Measurements from ENCODE around the gene SELPLG. TPM values are rescaled to one million over a fixed set of nuclear protein-coding genes. Genes with fewer than 3 reads are reported as not detected.

Gene SELPLG
- total RNA-seq, 1 experiment from 2014 or later = 0.41 TPM

DNA sequence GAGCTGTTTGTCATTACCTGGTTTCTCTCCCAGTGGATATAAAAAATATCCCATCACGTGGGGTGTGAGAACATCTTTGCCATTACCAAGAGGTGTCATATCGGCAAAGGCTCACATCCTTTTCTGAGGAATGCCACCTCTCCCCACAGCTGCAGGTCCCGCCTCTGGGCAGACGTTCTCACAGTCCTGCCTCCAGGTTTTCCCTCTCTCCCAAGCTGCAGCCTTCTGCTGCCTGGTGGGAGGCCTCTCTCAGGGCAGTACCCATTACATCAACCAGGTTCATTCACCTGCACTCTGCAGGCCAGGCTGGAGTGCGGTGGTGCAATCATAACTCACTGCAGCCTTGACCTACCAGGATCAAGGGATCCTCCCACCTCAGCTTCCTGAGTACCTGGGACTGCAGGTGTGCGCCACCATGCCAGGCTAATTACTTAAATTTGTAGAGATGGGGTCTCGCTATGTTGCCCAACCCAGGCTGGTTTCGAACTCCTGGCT, 20.9 kb downstream of the SELPLG start:
- Histone ChIP-seq H3K4me3 (ENCODE audit: low read depth in 2 of 2, low read length in 2 of 2) (no peak overlapping the region), H3K27ac (ENCODE audit: low read length) (no peak overlapping the region; the same call in 1 of the 2 replicates), H3K36me3 (ENCODE audit: control insufficient read depth, insufficient read depth, low read length) (no peaks in the 10 kb centered on the region), H3K9me3 (ENCODE audit: control insufficient read depth, insufficient read depth, low read depth, low read length) (no peaks in the 10 kb centered on the region), H3K4me1 (ENCODE audit: control insufficient read depth, insufficient read depth, low read length) (peaks cover 18% of the 10 kb centered on the region), H3K27me3 (ENCODE audit: control insufficient read depth, insufficient read depth, low read length) (no peaks in the 10 kb centered on the region)
- in situ Hi-C loops (cut with HindIII; ENCODE audit: low pct_unique_long_range_greater_than_20kb, low sequenced_read_pairs) (no loop called here), intact Hi-C loops (cut with micrococcal nuclease; ENCODE audit: unreplicated experiment) (no loop called here)
- BruUV-seq (replicated peaks) = no TSS peak
- no peak for ATAC-seq
- no peak for DNase-seq (ENCODE audit: low read depth, low spot score)
- ChIA-PET POLR2A (no interaction called here), CTCF (no interaction called here)
- TF ChIP-seq, protein P1, sequence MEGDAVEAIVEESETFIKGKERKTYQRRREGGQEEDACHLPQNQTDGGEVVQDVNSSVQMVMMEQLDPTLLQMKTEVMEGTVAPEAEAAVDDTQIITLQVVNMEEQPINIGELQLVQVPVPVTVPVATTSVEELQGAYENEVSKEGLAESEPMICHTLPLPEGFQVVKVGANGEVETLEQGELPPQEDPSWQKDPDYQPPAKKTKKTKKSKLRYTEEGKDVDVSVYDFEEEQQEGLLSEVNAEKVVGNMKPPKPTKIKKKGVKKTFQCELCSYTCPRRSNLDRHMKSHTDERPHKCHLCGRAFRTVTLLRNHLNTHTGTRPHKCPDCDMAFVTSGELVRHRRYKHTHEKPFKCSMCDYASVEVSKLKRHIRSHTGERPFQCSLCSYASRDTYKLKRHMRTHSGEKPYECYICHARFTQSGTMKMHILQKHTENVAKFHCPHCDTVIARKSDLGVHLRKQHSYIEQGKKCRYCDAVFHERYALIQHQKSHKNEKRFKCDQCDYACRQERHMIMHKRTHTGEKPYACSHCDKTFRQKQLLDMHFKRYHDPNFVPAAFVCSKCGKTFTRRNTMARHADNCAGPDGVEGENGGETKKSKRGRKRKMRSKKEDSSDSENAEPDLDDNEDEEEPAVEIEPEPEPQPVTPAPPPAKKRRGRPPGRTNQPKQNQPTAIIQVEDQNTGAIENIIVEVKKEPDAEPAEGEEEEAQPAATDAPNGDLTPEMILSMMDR (IDR thresholded peaks at IDR 0.05) = no peak
- TF ChIP-seq TCF7L2 (IDR thresholded peaks at IDR 0.05; ENCODE audit: low read depth, low read length) = no peak
- TF ChIP-seq SIN3A (IDR thresholded peaks at IDR 0.05; ENCODE audit: borderline replicate concordance, insufficient read depth, low read depth, low read length) = no peak
- TF ChIP-seq, protein P2, sequence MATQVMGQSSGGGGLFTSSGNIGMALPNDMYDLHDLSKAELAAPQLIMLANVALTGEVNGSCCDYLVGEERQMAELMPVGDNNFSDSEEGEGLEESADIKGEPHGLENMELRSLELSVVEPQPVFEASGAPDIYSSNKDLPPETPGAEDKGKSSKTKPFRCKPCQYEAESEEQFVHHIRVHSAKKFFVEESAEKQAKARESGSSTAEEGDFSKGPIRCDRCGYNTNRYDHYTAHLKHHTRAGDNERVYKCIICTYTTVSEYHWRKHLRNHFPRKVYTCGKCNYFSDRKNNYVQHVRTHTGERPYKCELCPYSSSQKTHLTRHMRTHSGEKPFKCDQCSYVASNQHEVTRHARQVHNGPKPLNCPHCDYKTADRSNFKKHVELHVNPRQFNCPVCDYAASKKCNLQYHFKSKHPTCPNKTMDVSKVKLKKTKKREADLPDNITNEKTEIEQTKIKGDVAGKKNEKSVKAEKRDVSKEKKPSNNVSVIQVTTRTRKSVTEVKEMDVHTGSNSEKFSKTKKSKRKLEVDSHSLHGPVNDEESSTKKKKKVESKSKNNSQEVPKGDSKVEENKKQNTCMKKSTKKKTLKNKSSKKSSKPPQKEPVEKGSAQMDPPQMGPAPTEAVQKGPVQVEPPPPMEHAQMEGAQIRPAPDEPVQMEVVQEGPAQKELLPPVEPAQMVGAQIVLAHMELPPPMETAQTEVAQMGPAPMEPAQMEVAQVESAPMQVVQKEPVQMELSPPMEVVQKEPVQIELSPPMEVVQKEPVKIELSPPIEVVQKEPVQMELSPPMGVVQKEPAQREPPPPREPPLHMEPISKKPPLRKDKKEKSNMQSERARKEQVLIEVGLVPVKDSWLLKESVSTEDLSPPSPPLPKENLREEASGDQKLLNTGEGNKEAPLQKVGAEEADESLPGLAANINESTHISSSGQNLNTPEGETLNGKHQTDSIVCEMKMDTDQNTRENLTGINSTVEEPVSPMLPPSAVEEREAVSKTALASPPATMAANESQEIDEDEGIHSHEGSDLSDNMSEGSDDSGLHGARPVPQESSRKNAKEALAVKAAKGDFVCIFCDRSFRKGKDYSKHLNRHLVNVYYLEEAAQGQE (IDR thresholded peaks at IDR 0.05; ENCODE audit: insufficient read depth in 1 of 2, low read depth in 2 of 2, low read length in 1 of 2) = no peak
- no peak for TF ChIP-seq POLR2AphosphoS5 (IDR thresholded peaks at IDR 0.05; ENCODE audit: low read depth, low read length)

DNA sequence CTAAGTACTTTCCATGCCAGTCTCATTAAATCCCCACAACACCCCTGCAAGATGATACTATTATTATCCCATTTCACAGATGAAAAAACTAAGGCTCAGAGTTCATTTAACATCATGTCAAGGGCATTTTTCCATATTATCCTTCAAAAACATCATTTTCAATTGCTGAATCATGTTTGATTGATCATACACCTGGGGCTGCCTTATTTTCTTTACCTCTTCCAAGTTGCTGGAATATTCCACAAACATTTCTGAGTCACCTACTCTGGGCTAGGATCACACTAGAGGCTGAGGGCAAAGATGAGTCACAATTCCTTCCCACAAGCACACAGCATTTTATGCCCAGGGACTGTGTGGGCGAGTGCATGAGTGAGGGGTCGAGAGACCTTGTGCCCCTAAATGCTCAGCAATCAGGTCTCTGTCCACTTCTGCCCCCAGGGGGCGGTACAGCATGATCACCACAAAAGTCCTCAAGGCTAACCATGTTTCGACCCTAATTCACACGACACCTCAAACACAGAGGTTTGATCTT, 21.7 kb downstream of the SELPLG start:
- peak overlapping the region; percentile 14; the same call in 1 of the 2 replicates for H3K27ac ChIP-seq (ENCODE audit: low read length)
- intact Hi-C loops (cut with micrococcal nuclease; ENCODE audit: unreplicated experiment) = no loop called here
- POLR2A ChIA-PET = interaction anchor here (0.6 kb wide), 1 partner anchor 89 kb away, joined by 4 read pairs; no protein-coding TSS in a partner anchor

More for the DNA sequence above, 21.7 kb downstream of the SELPLG start:
- ATAC-seq (peak; percentile 68; the same call in 1 of the 2 replicates), DNase-seq (ENCODE audit: low read depth, low spot score) (no peak)
- no peak overlapping the region for H3K4me3 ChIP-seq (ENCODE audit: low read depth in 2 of 2, low read length in 2 of 2)
- in situ Hi-C loops (cut with HindIII; ENCODE audit: low pct_unique_long_range_greater_than_20kb, low sequenced_read_pairs) = no loop called here
- no peak for TF ChIP-seq POLR2AphosphoS5 (IDR thresholded peaks at IDR 0.05; ENCODE audit: low read depth, low read length)
- TF ChIP-seq, protein P1 (IDR thresholded peaks at IDR 0.05) = no peak; the same call in 1 of the 2 replicates
- no TSS peak for BruUV-seq (replicated peaks)
- peaks cover 17% of the 10 kb centered on the region for H3K4me1 ChIP-seq (ENCODE audit: control insufficient read depth, insufficient read depth, low read length)
- CTCF ChIA-PET = interaction anchor here (0.6 to 1.0 kb wide), 2 partner anchors 14 to 18 kb away, joined by 3 to 8 read pairs; partner anchors contain the start of gene TMEM119
- H3K9me3 ChIP-seq (ENCODE audit: control insufficient read depth, insufficient read depth, low read depth, low read length) = no peaks in the 10 kb centered on the region
- H3K36me3 ChIP-seq (ENCODE audit: control insufficient read depth, insufficient read depth, low read length) = no peaks in the 10 kb centered on the region
- H3K27me3 ChIP-seq (ENCODE audit: control insufficient read depth, insufficient read depth, low read length) = no peaks in the 10 kb centered on the region

All from Panc1 (cell line).